GM12892 (cell line): Measurements from ENCODE around the gene PPP2R3B.

Experiments used
- POLR2A ChIP-seq: IDR thresholded peaks from 2 replicates; pipeline ENCODE4 v1.6.1; 2011; ENCODE audit warnings: low read depth, low read length, control low read depth
- POLR2AphosphoS5 ChIP-seq: IDR thresholded peaks from 2 replicates; pipeline ENCODE4 v1.6.1; 2011; ENCODE audit warnings: low read depth, low read length, control low read depth

GRCh38 chrX:351736-352135 is 35.0 kb downstream of the PPP2R3B start:
- TF ChIP-seq POLR2AphosphoS5: no peak
- no peak for TF ChIP-seq POLR2A
